Erythroblast (primary cell): ENCODE data around the gene SNRK.

Source experiments
- GATA1 ChIP-seq: IDR thresholded peaks from 2 replicates; pipeline ENCODE4 v1.6.1; 2011; ENCODE audit warnings: low read depth, mild to moderate bottlenecking, control low read depth, low read length, moderate library complexity
- POLR2A ChIP-seq: IDR thresholded peaks from 2 replicates; pipeline ENCODE4 v1.6.1; 2011; ENCODE audit warnings: mild to moderate bottlenecking, low read length

- TF ChIP-seq POLR2A (no peak), GATA1 (no peak)
These were observed 5.2 kb downstream of the SNRK start for GRCh38 chr3:43291546-43291945.
